ENCODE data around the gene CSNK1G1.

Gene CSNK1G1

GRCh38 chr15:64315216-64315615 lies 40.8 kb downstream of the CSNK1G1 start:
- TF ChIP-seq CTCF (IDR thresholded peaks at IDR 0.05; ENCODE audit: insufficient read depth, low read depth, low read length, missing control alignments): no peak

GRCh38 chr15:64314456-64314855 lies 41.5 kb downstream of the CSNK1G1 start:
- no peak for DNase-seq (ENCODE audit: low read depth)
- H3K4me3 ChIP-seq (ENCODE audit: low read depth, low read length): no peak overlapping the region
- no peak for TF ChIP-seq CTCF (IDR thresholded peaks at IDR 0.05; ENCODE audit: insufficient read depth, low read depth, low read length, missing control alignments)

More at GRCh38 chr15:64315216-64315615, 40.8 kb downstream of the CSNK1G1 start:
- no peak for DNase-seq (ENCODE audit: low read depth)
- no peak overlapping the region for H3K4me3 ChIP-seq (ENCODE audit: low read depth, low read length)

- no peak overlapping the region for H3K4me3 ChIP-seq (ENCODE audit: low read depth, low read length)
- no peak for TF ChIP-seq CTCF (IDR thresholded peaks at IDR 0.05; ENCODE audit: insufficient read depth, low read depth, low read length, missing control alignments)
- no peak for DNase-seq (ENCODE audit: low read depth)
Measured at GRCh38 chr15:64311566-64311965, 44.4 kb downstream of the CSNK1G1 start.

GRCh38 chr15:64310036-64310435 lies 45.9 kb downstream of the CSNK1G1 start:
- no peak overlapping the region for H3K4me3 ChIP-seq (ENCODE audit: low read depth, low read length)
- TF ChIP-seq CTCF (IDR thresholded peaks at IDR 0.05; ENCODE audit: insufficient read depth, low read depth, low read length, missing control alignments): no peak
- DNase-seq (ENCODE audit: low read depth): no peak

GRCh38 chr15:64305261-64305660 lies 50.7 kb downstream of the CSNK1G1 start:
- no peak overlapping the region for H3K4me3 ChIP-seq (ENCODE audit: low read depth, low read length)
- no peak for TF ChIP-seq CTCF (IDR thresholded peaks at IDR 0.05; ENCODE audit: insufficient read depth, low read depth, low read length, missing control alignments)
- no peak for DNase-seq (ENCODE audit: low read depth)

- TF ChIP-seq CTCF (IDR thresholded peaks at IDR 0.05; ENCODE audit: insufficient read depth, low read depth, low read length, missing control alignments): no peak
- H3K4me3 ChIP-seq (ENCODE audit: low read depth, low read length): no peak overlapping the region
- DNase-seq (ENCODE audit: low read depth): no peak
Measured at GRCh38 chr15:64289550-64289949, 66.4 kb downstream of the CSNK1G1 start.

- no peak for DNase-seq (ENCODE audit: low read depth)
- TF ChIP-seq CTCF (IDR thresholded peaks at IDR 0.05; ENCODE audit: insufficient read depth, low read depth, low read length, missing control alignments): no peak
- no peak overlapping the region for H3K4me3 ChIP-seq (ENCODE audit: low read depth, low read length)
Measured at GRCh38 chr15:64288999-64289398, 67.0 kb downstream of the CSNK1G1 start.

Data from GM12865 (cell line).